HS-5 (cell line): Measurements from ENCODE around the gene MALT1.
"Not testable (repeated sequence)": the region's sequence is repeated elsewhere in the genome, so short reads cannot be mapped to it uniquely, and the experiment has no call there.

Experiments
- DNase-seq: peaks from one replicate; pipeline ENCODE4 v3.0.0-alpha.2; 2012; ENCODE audit warnings: low read depth

The MALT1 gene

DNA sequence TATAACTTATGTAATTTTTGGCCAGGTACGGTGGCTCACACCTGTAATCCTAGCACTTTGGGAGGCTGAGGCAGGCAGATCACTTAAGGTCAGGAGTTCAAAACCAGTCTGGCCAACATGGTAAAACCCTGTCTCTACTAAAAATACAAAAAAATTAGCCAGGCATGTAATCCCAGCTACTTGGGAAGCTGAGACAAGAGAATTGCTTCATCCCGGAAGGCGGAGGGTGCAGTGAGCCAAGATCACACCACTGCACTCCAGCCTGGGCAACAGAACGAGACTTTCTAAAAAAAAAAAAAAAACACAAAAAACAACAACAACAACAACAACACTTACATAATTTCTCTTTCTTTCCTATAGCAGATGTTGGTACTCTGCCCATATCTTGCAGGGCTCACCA, 105.3 kb downstream of the MALT1 start:
- DNase-seq, result not testable (repeated sequence)

DNA sequence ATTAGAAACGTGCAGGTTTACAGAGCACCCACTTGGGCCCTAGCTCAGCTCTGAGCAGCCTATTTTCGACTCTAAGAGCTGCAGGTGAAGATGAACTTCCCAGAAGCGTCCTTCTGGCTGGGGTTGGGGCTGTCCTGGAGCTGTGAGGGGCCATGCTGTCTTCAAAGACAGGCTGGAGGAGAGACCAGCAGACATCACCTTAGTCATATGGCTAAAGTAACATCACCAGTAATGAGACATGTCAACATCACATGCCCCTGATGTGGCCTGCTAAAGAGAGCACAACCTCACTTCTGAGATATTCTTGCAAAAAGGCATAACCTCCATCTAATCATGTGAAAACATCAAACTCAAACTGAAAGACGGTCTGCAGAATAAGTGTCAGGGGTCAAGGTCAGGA, 106.2 kb downstream of the MALT1 start:
- DNase-seq, result no peak

GRCh38 chr18:58779529-58779928, 108.3 kb downstream of the MALT1 start:
- DNase-seq, result no peak

DNA sequence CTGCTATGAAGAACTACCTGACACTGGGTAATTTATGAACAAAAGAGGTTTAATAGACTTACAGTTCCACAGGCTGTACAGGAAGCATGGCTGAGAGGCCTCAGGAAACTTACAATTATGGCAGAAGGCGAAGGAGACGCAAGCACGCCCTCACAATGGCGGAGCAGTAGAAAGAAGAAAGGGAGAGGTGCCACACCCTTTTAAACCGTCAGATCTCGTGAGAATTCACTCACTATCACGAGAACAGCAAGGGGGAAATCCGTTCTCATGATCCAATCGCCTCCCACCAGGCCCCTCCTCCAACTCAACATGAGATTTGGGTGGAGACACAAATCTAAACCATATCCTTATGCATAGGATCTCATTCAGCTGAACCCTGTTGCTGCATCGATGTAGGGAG, 108.8 kb downstream of the MALT1 start:
- no peak for DNase-seq

- no peak for DNase-seq
These were observed 110.4 kb downstream of the MALT1 start for GRCh38 chr18:58781627-58782194.

DNA sequence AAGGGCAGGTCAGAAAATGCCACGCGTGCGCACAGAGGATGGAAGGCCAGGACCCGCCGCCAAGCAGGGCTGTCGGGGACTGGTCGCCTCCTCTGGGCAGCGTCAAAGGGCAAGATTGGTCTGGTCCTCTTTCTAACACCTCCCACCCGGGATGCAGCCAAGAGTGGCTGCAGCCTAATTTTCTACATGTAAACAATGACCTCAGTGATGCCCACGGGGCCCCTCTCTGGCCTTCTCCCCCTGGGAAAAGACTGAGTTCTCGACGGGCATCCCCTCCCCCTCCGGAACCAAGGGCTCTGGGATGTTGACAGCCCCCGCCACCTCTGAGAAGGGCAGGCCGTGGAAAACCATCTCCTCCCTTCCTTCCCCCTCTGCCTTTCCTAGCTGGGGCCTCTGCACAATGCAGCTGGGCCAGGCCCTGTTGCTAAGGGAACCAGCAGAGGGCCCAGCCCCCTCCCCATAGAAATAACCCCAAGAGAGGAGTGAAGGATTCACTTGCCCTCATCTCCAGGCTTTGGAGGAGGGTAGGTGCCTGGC, 113.4 kb downstream of the MALT1 start:
- no peak for DNase-seq

GRCh38 chr18:58785171-58785805, 114.0 kb downstream of the MALT1 start:
- DNase-seq, result peak; percentile 75

DNA sequence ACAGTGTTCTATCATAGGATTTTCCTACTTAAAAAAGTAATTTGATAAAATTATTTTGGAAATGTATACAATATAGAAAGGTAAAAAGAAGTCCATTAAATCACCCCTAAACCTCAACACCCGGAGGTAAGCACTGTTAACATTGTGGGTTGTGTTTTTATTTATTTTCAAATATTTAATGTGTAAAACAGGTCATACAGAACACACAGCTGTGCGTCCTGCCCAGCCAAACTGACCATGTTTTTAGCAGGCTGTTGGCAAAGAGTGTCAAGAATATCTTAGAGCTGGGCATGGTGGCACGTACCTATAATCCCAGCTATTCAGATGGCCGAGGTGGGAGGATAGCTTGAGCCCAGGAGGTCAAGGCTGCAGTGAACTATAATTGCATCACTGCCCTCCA, 114.6 kb downstream of the MALT1 start:
- DNase-seq, result no peak

GRCh38 chr18:58787536-58788149, 116.4 kb downstream of the MALT1 start:
- DNase-seq, result no peak

DNA sequence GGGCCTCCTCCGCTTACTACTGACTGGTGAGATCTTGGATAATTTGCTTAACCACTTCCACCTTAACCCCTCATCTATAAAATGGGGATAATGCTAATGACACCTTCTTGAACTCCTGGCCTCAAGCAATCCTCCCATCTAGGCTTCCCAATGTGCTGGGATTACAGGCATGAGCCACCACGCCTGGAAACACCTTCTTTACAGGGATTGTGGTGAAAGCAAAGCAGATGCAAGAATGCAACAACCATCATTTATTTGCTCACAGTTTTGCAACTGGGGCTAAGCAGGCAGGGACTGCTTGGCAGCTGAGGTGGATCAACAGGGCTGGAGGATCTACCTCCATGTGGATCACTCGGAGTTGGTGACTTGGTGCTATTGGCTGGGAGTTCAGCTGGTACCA, 117.2 kb downstream of the MALT1 start:
- no peak for DNase-seq

DNA sequence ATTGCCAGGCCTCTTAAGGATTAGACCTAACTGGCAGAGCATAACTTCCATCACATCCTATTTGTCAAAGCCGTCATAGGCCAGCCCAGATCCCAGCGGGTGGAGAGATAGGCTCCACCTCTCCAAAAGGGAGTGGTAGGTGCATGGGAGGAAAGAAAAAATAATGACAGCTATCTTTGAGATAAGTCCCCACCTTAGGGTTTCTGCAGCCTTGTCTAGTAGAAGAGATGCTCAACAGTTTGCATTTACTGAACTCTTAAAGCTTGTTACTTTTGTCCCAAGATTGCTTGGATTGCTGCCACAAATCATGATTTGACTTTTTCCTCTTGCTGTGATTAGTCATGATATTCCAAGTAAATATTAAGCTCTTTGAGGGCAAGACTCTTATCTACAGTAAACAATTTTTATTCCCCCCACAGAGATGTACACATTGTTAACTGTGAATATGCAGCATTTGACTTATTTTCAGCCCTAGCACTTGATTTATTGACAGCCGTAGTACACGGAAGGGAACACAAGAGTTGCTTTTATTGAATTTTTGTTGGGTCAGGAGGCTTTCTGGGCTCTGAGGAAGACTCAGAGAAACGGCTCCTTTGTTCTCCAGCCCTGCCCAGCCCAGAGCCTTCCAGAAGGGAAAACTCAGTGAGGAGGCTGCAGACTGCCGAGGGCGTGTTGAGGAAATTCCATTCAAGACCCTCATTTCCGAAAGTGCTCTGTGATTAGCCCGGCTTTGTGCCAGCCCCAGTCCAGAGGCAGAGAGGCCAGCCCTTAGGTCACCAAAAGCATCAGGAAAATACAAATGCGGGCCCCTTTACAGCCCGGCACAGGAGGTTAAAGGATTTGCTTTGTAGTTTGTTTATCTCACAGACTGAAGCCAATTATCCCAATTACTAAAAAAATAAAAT, 118.0 kb downstream of the MALT1 start:
- DNase-seq, result no peak

GRCh38 chr18:58789876-58790240, 118.6 kb downstream of the MALT1 start:
- DNase-seq, result no peak

GRCh38 chr18:58792086-58792485, 120.8 kb downstream of the MALT1 start:
- no peak for DNase-seq

- DNase-seq, result peak; percentile 50
These were observed 122.1 kb downstream of the MALT1 start for GRCh38 chr18:58793361-58793760.

GRCh38 chr18:58796220-58796619, 125.0 kb downstream of the MALT1 start:
- DNase-seq, result no peak

DNA sequence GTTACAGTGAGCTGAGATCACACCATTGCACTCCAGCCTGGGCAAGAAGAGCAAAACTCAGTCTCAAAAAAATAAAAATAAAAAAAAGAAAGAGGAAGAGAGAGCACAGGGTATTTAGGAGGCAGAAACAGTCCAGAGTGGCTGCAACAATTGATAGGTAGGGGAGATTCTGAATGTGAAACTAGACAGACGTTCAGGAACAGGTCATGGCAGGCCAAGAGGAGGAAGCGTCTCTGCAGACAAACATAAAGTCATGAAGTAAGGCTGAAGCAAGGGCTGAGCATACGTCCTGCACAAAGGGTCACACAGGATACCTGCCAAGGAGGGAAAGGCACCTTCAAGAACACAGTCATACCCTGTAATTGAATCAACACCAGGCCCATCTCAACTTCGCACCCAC, 129.3 kb downstream of the MALT1 start:
- no peak for DNase-seq

DNA sequence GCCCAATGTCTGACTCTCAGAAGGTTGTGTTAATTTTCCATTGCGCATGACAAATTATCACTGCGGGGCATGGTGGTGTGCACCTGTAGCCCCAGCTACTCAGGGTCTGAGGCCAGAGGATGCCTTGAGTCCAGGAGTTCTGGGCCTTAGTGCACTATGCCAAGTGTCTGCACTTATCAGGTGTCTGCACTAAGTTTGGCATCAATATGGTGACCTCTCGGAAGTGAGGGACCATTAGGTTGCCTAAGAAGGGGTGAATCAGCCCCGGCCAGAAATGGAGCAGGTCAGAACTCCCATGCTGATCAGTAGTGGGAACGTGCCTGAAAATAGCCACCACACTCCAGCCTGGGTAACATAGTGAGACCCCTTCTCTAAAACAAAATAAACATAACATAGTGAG, 131.7 kb downstream of the MALT1 start:
- DNase-seq, result no peak

GRCh38 chr18:58803978-58804377, 132.7 kb downstream of the MALT1 start:
- no peak for DNase-seq
